GM18907 (cell line): ENCODE measurements around the gene ZCCHC14.

Source experiments
- ATAC-seq: cut with Tn5 transposase; IDR thresholded peaks from one replicate; pipeline ENCODE4 v1.9.1; 2021; ENCODE audit warnings: mild to moderate bottlenecking, moderate library complexity; ENCODE audit not compliant: unreplicated experiment

Gene ZCCHC14

DNA sequence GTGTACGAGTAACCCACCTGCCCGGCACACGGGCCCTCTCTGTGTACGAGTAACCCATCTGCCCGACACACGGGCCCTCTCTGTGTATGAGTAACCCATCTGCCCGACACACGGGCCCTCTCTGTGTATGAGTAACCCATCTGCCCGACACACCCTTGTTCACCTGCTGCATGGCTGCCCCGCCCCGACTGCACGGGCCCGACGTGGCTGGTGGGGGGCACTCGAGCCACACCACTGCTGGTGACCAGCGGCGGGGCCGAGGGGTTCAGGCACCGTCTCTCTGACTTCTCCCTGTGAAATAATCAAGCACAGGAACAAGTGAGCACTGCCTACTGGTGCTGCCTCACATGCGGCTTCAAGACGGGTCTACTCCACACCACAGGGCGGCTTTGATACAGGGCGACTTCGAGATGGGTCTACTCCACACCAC is 78.6 kb downstream of the ZCCHC14 start:
- ATAC-seq, result no peak

DNA sequence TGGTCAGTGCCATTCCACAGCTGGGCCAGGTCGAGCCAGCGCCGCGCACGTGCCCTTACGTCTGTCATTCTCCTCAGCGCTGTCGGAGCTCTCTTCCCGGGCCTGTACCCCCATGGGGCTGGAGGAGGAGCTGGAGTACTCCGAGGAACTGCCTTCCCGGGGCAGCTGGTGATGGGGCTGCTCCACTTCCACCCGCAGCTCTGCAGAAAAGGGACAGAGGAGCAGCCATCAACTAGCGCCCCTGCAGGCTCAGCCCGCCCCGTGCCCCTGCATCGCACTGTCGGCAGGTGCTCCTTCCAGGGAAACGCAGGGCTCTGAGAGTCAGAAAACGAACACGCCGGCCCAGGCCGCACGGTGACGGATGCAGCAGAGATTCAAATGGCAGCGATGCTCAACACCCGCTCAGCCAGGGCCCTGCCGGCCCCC is 79.8 kb downstream of the ZCCHC14 start:
- no peak for ATAC-seq

DNA sequence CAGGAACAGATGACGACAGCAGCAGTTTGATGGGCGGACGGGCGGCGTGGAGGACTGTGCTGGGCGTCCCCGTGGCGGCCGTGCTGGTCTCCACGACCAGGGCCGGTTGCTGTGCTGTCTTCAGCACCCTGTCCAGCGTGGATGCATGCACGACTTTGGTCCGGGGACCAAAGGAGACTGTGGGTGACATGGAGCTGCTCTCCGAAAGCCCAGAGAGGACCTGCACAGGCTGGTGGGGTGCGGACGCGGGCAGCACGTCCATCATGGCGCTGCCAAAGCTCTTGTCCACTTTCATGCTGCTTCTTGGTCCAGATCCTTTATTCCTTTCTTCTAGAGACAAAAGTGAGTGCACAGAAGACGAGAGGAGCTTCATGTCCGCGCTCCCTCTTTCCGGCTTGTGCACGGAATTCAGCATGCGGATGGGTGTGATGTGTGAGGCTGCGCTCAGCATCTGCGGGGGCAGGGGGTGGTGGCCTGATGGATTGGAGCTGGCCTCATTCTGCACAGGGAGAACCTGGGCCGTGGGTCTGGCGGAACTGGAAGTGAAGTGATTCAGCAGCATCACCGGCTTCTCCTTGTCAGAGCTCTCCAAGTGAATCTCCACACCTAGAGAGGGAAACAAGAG is 80.3 kb downstream of the ZCCHC14 start:
- no peak for ATAC-seq

DNA sequence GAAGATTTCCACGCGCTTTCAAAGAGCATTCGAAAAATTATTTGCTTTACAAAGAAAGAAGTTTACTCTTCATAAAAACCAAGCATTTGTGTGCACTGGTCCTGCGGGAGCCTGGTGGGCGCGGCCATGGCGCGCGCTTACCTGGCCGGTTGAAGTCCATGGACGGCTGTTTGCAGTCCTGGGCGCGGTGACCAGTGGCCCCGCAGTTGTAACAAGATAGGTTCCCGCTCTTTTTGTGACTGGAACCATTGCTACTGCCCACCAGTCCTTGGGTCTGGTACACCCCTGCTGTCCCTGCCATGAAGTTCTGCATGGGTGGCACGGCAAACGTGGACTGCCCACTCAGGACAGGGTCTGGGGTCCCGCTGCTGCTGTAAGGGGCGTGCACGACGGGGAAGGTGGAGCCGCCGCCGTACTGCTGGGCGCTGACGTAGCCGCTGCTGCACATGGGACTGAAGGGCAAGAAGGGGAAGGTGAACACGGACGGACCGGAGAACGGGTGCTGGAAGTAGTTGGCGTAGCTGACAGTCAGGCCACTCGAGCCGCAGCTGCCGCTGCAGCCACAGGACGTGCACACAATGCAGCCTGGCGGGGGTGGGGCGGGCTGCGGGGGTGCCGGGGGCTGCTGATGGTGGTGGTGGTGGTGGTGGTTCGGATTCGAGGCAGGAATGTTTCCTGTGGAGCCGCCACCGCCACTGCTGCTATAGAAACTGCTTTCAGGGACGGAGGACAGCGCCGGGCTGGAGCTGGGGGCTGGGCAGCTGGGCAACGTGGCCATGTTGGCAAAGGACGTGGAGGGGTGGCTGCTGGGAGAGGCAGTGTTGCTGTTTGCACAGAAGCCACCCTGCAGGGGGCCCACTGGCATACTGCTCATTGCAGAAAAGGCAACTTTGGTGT is 81.2 kb downstream of the ZCCHC14 start:
- ATAC-seq, result no peak

DNA sequence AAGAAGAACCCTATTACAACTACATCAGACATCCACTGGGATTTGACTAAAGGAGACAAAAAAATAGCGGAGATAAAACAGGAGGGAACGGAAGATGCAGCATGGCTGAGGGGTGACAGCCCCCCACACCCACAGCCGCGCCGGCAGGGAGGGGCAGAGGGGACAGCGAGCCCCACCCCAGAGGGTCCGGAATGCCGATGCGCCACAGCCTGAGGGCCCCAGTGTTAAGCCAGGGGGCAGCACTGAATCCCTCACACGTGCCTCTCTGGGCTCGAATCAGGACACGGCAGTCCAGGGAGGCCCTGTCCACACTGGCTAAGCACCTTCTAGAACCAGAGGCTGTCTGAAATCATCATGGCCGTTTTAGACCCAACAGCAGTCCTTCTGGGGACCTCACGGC is 81.9 kb downstream of the ZCCHC14 start:
- no peak for ATAC-seq

DNA sequence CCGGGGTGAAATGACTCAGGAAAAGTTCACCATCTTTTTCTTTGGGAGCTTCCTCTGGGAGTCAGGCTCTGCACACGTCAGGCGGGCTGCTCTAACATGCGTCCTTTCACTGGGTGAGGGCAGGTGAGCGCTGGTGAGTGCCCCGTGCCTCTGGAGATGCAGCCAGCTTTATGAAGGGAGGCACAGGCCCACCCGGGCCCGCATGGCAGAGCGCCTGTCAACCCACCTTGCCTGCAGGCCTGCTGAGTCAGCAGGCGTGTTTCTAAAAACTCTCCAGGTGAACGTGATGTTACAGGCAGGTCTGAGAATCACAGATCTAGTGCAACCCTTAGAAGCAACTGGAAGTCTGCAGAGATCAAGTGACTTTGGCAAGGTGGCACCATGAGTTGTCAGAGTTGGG is 82.3 kb downstream of the ZCCHC14 start:
- ATAC-seq, result no peak

DNA sequence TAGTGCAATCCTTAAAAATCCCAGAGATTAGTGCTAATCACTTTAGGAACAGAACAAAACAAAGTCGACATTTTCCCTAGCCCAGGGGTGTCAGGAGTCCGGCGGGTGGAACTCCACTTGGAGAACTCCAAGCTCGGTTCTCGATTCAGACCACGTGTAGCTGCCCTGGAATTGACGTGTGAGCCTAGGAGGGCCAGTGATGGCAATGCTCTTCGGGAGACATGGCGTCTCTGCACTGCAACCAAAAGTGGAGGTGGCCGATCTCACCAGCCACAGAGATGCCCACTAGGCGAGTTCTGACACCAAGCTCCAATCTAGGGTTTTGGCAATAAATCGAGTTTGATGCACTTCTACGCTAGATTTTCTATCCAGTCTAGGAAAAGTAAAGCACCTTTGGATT is 83.0 kb downstream of the ZCCHC14 start:
- no peak for ATAC-seq

DNA sequence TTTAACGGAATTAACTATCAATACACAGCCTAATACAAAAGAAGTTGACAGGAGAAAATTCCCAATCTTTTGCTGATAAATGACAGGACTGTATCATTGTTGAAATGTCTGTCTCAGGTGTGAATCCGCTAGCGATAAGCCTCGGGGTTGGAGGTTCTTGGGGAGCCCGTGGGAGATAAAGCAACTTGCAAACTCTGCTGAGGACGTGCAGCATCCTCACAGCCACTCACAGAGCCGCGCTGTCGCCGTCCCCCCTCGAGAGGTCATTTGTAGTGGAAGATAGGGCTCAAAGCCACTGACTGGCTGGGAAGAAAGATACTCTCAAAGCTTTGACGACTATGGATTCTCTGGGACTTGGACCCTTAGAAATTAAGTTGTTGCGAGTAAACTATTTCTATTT is 83.7 kb downstream of the ZCCHC14 start:
- no peak for ATAC-seq

DNA sequence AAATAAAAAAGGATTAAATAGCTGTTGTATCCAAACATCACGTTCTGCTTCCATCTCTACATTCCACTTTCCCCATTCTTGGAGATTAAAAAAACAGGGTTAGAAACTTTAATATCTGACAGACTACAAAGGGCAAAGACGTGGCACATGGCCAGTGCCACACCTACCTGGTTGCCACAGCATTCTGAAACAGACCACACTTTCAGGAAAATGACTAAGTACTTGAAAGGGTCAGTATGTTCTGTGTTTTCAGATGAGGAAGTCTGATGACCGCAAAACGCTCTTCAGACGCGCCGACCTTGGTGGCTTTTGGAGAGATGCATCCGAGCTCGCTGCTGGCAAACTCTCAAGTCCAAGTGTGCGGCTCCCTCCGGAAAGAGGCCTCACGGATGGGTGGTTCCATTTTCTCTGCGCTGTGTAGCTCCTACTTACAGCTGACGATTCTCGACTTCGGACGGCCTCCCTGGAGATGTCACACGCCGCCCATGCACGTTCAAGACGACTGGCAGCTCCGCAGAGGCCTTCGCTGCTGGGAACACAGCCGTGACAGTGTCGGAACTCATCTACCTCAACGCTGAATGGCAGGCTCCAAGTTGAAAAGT is 85.2 kb downstream of the ZCCHC14 start:
- no peak for ATAC-seq

DNA sequence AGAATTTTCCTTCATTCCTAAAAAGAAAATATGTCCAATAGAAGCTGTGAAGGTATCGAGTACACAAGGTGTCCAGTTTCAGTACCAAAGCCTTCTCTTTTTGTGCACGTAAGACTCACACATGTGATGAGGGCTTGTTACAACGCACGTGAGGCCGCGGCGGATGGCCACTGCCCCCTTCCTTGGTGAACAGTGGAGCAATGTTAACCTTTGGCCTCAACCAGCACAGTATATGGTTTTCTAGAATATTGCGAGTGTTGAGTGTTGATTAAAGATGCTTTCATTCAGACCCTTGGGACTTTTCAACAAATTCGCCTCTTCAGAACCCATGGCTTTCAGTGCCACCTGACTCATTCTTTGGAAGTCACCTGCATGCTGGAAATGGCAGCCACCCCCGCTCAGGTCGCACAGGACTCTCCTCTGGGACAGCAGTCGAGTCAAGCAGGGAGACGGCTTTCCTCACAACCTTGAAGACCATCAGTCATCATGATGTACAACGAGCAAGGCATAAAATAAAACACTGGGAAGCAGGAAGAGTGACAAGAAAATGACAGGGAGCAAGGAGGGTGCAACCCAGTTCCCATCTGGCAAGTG is 86.2 kb downstream of the ZCCHC14 start:
- no peak for ATAC-seq

DNA sequence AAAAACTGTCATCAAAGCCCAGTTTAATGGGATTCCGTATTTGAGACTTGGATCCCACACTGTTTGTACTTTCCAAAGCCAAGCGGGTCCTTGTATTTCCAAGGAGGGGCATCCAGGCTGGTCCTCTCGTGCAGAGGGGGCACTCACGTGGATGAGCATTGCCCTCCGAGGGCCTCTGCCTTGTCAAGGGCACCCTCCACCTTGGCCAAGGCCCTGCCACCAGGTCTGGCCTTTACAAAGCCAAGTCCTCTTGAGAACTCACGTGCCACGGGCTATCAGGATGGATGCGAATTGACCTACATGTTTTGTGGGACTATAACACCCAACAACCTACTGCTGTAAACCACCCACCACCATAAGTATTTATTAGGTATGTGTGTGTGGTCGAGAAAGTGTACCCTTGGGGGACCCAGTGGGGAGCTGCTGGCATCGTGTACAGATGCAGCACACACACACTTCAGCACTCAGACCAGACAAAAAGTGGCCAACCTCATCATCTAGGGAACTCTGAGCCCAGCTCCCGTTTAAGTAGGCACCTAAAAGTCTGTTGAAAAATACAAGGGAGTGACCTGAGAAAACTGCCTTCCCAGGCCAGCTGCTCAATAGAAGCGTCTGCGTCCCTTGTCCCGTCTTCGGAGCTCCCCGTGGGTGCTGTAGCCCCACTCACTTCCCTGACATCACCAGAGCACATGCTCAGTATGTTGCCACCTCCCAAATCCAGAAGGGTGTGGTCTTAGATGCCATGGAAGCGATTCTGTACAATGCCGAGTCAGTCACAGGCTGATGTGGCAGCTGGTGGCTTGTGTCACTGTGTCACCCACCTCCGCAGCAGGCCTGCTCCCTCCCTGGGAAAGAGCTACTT is 87.8 kb downstream of the ZCCHC14 start:
- ATAC-seq, result no peak

DNA sequence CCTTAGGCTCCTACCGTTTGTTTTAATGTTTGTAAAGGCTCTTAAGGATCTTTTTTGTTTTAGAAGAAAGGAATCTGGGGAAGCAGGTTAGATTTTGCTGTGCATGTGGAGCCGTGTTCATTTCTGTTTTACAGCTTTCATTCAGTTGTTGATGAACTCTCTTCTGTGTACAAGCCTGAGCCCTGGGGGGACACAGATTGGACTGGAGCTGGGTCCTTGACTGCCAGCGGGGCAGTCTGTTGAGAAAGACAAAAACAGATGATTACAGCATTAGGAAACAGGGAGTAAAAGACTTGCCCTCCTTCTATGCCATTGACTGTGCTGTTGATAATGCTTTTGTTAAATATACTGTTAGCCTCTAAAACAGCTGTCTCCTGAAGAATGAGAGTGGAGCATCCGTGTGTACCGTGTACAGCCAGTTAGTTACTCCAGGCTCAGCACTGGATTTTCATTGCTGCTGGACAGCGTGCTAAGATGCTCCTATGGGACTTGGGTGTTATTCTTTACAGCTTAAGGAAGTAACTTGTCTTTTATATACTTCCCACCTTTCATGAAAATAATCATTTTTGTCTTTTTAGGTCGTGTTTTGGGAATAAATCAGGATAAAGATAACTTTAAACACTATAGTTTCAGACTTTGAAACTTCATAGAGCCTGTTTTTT is 97.5 kb downstream of the ZCCHC14 start:
- no peak for ATAC-seq

DNA sequence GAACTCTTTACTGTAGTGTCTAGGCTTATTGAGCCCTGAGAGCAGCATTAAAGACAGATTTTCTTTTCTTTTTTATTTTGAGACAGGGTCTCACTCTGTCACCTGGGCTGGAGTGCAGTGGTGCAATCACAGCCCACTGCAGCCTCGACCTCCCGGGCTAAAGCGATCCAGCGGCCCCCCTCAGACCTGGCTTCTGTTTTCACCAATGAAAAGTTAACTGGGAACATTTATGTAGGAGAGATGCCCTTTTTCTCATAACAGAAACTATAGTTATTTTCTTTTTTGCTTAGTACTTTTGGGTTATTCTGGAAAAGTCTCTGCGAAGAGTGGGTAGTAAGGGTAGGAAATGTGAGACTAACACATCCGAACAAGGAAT is 99.2 kb downstream of the ZCCHC14 start:
- no peak for ATAC-seq

DNA sequence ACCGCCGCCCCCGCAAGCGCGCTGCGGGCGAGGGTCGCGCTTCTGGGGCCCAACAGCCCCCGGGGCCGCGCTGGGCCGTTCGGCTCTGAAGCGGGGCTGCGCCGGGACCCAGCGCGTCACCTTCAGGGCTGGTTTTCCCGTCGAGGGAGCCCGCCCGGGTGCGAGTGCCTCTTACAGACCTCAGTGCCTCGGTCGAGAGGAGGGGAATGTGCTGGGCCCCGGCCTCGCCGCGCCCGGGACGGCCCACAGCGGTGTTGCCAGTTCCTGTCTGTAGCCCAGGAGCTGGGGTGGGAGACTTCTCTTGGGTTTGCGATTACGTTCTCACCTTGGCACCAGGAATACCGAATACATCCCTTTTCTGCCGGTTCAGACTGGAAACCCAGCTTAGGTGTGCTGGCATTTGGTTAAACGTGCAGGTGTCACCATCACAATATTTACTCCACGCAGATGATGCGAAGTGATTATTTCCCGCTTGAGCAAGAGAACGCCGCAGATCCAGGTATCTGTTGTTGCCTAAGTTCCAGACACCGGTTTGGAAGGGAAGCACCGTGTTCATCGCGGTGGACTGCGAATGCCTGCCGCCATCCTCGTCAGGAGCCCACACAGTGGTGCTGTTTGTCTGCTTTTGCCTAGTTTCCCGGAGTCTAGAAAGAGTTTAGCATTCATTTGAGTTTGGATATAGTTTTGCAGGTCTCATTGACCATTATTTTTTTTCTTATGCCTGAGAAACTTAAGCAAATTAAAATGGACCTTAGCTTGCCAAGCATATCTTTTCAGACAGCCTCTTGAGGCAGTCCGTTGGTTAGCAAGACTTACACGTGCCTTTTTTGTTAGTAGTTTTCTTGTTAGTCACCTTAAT is 99.8 kb downstream of the ZCCHC14 start:
- ATAC-seq, result no peak

DNA sequence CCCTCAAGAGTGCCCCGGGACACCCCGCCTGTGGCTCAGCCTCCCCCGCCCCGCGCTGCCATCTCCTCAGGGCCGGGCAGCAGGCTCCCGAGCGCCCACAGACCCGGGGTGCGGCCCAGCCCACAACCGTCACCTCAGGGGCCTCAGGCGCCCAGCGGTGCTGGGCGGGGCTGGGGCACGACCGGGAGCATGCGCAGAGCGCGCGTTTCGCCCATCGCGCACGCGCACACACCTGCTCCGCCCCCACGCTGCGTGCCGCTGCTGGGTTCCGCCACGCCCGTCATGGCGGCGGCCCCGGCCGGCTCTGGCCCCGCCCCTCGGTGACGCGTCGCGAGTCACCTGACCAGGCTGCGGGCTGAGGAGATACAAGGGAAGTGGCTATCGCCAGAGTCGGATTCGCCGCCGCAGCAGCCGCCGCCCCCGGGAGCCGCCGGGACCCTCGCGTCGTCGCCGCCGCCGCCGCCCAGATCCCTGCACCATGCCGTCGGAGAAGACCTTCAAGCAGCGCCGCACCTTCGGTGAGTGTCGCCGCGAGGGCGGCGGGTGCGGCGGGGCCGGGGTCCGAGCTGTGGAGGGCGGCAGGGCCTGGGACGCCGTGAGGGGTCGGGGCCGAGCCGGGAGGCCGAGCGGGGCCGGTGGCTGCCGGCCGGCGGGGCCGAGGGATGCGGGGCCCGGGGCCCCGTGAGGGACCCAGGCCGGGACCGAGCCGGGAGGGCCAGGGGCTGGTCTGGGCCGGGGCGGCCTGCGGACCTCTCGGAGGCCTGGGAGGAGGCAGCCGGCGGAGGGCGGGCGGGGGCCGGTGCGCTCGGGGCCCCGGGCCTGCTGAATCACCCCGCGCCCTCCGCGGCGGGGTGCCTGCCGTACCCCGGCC is 100.6 kb downstream of the ZCCHC14 start, which contains the start of gene MAP1LC3B:
Gene MAP1LC3B (plus strand): TSS at position 387 of the 871 bp plus-strand sequence. CDS start 92 bp downstream, at position 479.
- ATAC-seq, result peak; percentile 60

DNA sequence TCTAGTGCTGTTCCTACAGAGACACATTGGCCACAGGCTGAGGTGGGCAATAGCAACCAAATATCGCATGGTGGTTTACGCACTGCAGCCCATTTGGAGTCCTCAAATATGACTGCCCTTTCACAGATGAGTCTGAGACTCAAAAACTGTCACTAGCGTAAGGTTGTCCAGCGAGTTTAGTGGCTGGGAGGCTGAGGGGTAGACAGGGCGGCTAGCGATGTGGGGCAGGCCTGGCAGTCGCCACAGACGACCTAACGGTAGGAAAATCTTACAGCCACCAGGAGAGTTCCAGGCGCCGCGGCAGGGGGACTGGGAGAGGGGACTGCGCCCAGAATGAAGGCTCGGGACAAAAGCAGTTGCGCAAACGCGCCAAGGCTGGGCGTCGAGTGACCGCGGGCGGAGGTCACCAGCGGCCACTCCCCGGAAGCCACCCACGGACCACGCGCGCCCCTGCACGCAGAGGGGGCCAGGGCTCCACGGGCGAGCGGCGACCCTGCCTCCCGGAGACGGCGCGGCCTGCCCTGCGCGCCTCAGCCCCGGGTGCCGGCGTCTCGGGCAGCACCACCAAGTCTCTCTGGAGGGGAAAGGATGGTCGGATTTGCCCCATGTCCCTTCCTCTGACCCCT is 101.4 kb downstream of the ZCCHC14 start:
- ATAC-seq, result no peak

DNA sequence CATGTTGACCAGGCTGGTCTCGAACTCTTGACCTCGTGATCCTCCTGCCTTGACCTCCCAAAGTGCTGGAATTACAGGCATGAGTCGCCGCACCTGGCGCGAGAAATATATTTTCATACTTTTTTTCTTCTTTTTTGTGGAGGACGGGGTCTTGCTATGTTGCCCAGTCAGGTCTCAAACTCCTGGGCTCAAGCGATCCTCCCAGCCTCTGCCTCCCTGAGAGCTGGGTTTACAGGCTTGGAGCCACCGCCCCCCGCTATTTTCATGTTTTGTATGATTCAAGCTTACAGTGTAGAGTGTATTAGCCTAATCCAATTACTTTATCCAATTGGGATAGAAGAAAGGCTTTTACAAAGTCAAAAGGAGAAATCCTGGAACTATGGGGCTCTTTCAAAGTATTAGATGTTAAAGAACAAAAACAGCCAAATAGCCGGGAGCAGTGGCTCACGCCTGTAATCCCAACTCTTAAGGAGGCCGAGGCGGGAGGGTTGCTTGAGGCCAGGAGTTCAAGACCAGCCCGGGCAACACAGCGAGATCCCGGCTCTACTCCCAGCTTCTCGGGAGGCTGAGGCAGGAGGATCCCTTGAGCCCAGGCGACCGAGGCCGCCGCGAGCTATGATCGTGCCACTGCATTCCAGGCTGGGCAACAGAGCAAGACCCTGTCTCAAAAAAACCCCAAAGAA is 102.0 kb downstream of the ZCCHC14 start:
- no peak for ATAC-seq
